Brain microvascular endothelial cell (primary cell): ENCODE data around the gene TIMP2.

Source experiments
- DNase-seq: peaks from one replicate; pipeline ENCODE4 v3.0.0-alpha.2; 2020
- H3K27ac ChIP-seq: fragments of 250-450 bp; sonication (Bioruptor Pico); 2 replicates; pipeline ENCODE4 v1.5.1; 2020; ENCODE audit warnings: mild to moderate bottlenecking, moderate library complexity
- H3K27me3 ChIP-seq: fragments of 250-450 bp; sonication (Bioruptor Pico); replicated peaks from 2 replicates; pipeline ENCODE4 v1.5.1; 2020; ENCODE audit warnings: mild to moderate bottlenecking
- H3K36me3 ChIP-seq: fragments of 250-450 bp; sonication (Bioruptor Pico); replicated peaks from 2 replicates; pipeline ENCODE4 v1.5.1; 2020; ENCODE audit warnings: mild to moderate bottlenecking
- H3K4me3 ChIP-seq: 2 replicates; pipeline ENCODE4 v1.5.1; 2011; ENCODE audit warnings: low read depth, mild to moderate bottlenecking, control low read depth, low read length, moderate library complexity
- in situ Hi-C: cut with HindIII; loops from 2 replicates; pipeline ENCODE4 v1.10.0; 2017; ENCODE audit warnings: low sequenced_read_pairs, low pct_ligation_motif_present
- TF ChIP-seq, protein P1 (sequence below): IDR thresholded peaks from 2 replicates; pipeline ENCODE4 v1.5.1; 2011; ENCODE audit warnings: low read depth, mild to moderate bottlenecking, moderate library complexity, low read length, control low read depth, inconsistent platforms; ENCODE audit errors: missing control alignments

TIMP2 gene

DNA sequence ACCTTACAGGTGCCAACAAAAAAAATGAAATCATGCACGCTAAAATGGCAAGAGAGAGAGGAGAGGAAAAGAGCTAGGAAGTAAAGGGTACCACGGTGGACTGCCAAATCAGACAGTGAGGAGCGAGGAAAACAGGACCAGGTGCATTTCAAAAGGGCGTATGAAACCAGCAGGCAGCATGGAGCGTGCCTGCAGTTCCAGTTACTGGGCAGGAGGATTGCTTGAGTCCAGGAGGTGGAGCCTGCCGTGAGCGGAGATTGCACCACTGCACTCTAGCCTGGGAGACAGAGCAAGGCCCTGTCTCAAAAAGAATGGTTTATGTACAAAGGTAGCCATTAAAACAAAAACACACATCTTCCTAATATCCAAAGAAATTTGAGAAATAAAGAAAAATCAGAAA lies 100.9 kb downstream of the TIMP2 start:
- in situ Hi-C loops, result no loop called here
- no peak for DNase-seq
- no peaks in the 10 kb centered on the region for H3K27me3 ChIP-seq
- no peak overlapping the region for H3K4me3 ChIP-seq
- TF ChIP-seq, protein P1, sequence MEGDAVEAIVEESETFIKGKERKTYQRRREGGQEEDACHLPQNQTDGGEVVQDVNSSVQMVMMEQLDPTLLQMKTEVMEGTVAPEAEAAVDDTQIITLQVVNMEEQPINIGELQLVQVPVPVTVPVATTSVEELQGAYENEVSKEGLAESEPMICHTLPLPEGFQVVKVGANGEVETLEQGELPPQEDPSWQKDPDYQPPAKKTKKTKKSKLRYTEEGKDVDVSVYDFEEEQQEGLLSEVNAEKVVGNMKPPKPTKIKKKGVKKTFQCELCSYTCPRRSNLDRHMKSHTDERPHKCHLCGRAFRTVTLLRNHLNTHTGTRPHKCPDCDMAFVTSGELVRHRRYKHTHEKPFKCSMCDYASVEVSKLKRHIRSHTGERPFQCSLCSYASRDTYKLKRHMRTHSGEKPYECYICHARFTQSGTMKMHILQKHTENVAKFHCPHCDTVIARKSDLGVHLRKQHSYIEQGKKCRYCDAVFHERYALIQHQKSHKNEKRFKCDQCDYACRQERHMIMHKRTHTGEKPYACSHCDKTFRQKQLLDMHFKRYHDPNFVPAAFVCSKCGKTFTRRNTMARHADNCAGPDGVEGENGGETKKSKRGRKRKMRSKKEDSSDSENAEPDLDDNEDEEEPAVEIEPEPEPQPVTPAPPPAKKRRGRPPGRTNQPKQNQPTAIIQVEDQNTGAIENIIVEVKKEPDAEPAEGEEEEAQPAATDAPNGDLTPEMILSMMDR, result no peak
- H3K27ac ChIP-seq, result no peak overlapping the region
- peaks cover 61% of the 10 kb centered on the region for H3K36me3 ChIP-seq

DNA sequence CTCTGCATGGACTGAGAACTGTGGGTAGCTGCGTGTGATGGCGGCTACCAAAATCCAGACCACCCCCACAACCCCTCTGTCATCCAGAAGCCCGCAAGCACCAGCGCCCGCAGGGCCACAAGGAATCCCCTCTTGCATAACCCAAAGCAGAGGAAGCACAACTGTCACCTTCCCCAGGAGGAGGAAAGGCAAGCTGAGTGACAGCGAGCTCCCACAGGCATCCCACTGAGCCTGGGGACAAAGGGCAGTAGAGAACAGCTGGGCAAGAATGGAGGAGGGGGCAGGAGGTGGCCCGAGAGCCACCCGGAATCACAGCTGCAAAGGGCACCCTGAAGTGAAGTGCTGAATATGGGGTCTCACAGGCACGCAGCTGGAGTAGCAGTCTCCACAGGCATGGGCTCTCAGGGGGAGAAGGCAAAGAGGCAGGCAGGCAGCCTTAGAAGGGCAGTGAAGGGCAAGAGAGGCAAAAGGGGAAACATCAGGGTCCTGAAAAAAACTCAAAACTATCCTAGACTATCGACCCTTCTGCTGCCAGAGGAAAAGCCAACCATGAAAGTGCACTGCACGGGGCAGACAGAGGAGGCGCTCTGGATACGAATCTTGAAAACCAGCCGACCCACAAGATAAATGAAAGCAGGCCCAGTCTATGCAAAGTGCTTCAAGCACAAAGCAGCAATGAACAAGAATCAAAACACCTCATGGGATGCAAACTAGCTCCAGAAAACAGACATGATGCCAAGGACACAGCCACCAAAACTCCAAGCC lies 101.7 kb downstream of the TIMP2 start:
- TF ChIP-seq, protein P1, result peak; percentile 45
- Histone ChIP-seq H3K36me3 (peaks cover 65% of the 10 kb centered on the region), H3K4me3 (no peak overlapping the region), H3K27me3 (no peaks in the 10 kb centered on the region), H3K27ac (peak overlapping the region; percentile 89)
- in situ Hi-C loops, result no loop called here
- no peak for DNase-seq

DNA sequence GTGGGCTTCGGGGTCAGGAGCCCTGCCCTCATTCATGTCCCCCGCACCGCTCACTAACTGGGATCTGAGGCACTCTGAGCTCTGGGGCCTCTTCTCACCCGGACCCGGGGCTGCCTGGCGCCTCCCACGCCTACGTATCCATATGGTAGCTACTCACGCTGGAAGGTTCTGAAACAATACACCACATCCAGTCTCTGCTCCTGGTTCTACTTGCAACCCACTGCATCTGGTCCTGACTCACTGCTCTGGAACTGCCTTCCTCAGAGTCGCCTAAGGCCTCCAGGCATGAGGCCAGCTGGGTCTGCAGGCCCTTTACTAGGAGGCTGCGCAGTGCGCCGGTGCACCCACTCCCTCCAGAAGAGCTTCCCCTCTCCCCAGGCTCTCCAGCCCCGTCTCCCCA lies 102.6 kb downstream of the TIMP2 start:
- in situ Hi-C loops, result no loop called here
- TF ChIP-seq, protein P1, result no peak
- peak; percentile 92 for DNase-seq
- H3K27me3 ChIP-seq, result no peaks in the 10 kb centered on the region
- H3K36me3 ChIP-seq, result peaks cover 66% of the 10 kb centered on the region
- H3K27ac ChIP-seq, result peak overlapping the region; percentile 89
- H3K4me3 ChIP-seq, result no peak overlapping the region

DNA sequence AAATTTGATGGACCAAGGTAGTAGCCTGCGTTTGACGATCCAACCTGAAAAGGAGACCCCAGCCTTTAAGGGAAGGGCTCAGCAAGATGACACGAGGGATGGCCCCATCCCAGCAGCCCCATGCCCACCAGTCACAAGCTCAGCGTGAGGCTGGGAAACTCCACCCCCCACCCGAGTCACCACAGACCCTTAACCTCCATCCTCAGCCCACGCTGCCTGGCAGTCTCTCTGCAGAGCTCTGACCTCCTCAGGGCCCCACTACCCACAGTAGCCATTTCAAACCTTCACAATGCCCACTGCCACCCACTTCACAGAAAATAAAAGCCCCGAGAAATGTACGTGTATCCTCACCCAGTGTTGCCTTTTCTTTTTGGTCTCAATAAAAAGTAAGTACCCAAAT lies 103.2 kb downstream of the TIMP2 start:
- DNase-seq, result no peak
- no peak overlapping the region for H3K4me3 ChIP-seq
- in situ Hi-C loops, result no loop called here
- TF ChIP-seq, protein P1, result no peak
- H3K27me3 ChIP-seq, result no peaks in the 10 kb centered on the region
- H3K27ac ChIP-seq, result peak overlapping the region; percentile 89
- peaks cover 67% of the 10 kb centered on the region for H3K36me3 ChIP-seq

DNA sequence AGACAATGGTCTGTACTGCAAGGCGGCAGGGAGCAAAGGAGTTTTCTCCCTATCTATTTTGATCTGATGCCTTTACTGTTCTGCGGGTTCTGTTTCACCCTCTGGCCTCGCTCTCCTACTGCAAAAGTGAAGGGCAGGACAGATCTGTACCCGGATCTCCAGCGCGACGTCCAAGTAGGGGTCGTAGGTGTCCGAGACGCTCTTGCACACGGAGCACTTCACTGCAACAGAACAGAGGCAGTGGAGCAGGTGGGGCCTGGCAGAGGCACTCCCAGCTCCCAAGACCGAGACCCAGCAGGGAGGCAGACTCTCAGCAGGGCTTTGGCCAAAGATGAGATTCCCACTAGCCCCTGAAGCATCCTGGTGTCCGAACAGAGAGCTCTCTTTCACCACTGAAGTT lies 104.3 kb downstream of the TIMP2 start:
- H3K4me3 ChIP-seq, result no peak overlapping the region
- H3K27me3 ChIP-seq, result no peaks in the 10 kb centered on the region
- in situ Hi-C loops, result no loop called here
- no peak overlapping the region for H3K27ac ChIP-seq
- peaks cover 65% of the 10 kb centered on the region for H3K36me3 ChIP-seq
- TF ChIP-seq, protein P1, result no peak
- DNase-seq, result no peak
